GM12865 (cell line): Measurements from ENCODE around the gene ARHGAP24.
"Not testable (repeated sequence)": the region's sequence is repeated elsewhere in the genome, so short reads cannot be mapped to it uniquely, and the experiment has no call there.

Experiments
- DNase-seq: peaks from one replicate; pipeline ENCODE4 v3.0.0; 2010; ENCODE audit warnings: low read depth
- H3K4me3 ChIP-seq: 2 replicates; pipeline ENCODE4 v1.5.1; 2011; ENCODE audit warnings: mild to moderate bottlenecking, low read depth, low read length, control low read depth
- TF ChIP-seq, protein P1 (sequence below): IDR thresholded peaks from 2 replicates; pipeline ENCODE4 v1.5.1; 2011; ENCODE audit warnings: low read length, control low read depth, low read depth, inconsistent platforms; ENCODE audit not compliant: insufficient read depth; ENCODE audit errors: missing control alignments

Gene ARHGAP24

DNA sequence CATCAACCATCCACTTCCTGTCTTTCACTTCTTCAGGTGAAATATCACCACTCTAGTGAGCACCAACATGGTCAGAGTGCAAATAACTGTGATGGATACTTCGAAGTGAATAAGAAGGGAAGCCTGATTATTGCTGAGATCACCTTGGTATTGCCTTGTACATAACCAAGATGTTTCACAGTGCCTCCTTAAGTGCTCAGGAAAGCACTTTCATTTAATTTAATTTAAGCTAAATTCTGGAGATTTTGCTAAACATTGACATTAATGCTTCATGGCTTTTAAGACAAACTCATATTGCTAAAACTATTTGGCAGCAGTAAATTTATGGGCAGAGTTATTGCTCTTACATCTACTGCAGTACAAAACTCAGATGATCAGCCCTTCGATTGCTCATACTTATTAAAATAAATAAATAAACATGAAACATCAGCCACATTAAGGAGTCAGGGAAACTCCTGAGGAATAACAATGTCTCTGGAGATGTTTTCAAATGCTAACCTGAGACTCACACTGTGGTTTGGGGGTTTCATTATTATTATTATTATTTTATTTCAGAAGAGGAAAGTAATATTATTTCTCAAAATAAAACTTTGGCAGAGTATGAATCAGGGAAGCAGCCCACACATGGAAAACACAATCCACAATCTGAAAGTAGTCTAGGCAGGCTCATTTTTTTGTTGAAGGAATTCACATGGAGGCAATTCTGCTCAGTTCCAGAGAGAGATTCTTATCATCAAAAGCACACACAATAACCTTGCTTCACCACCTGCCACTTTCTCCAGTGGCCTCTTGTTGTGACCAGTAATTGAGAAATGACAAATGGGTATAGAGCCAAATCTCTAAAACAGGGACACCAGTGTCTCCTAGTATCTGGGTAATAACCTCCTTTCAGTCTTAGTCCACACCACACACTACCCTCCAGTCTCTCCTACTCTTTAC lies 540.7 kb downstream of the ARHGAP24 start:
- DNase-seq: no peak

DNA sequence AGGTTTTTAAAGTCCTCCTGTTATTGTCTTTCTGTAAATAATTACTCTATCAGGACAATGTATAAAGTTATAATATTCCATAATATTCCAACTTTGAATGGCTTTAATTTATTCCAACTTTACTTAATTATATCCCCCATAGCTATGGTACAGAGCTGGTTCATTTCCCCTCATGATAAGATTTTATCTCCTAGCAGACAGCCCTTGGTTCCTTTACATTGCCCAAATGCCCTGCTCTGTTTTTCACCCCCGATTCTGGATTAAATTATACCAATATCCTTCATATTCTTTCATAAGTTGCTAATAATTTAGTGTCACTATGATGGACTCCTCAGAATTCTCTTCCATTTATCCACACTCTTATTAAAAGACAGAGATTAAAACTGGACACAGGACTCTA lies 544.4 kb downstream of the ARHGAP24 start:
- TF ChIP-seq, protein P1, sequence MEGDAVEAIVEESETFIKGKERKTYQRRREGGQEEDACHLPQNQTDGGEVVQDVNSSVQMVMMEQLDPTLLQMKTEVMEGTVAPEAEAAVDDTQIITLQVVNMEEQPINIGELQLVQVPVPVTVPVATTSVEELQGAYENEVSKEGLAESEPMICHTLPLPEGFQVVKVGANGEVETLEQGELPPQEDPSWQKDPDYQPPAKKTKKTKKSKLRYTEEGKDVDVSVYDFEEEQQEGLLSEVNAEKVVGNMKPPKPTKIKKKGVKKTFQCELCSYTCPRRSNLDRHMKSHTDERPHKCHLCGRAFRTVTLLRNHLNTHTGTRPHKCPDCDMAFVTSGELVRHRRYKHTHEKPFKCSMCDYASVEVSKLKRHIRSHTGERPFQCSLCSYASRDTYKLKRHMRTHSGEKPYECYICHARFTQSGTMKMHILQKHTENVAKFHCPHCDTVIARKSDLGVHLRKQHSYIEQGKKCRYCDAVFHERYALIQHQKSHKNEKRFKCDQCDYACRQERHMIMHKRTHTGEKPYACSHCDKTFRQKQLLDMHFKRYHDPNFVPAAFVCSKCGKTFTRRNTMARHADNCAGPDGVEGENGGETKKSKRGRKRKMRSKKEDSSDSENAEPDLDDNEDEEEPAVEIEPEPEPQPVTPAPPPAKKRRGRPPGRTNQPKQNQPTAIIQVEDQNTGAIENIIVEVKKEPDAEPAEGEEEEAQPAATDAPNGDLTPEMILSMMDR: no peak

More for the DNA sequence above, 540.7 kb downstream of the ARHGAP24 start:
- no peak overlapping the region for H3K4me3 ChIP-seq
- TF ChIP-seq, protein P1: no peak

DNA sequence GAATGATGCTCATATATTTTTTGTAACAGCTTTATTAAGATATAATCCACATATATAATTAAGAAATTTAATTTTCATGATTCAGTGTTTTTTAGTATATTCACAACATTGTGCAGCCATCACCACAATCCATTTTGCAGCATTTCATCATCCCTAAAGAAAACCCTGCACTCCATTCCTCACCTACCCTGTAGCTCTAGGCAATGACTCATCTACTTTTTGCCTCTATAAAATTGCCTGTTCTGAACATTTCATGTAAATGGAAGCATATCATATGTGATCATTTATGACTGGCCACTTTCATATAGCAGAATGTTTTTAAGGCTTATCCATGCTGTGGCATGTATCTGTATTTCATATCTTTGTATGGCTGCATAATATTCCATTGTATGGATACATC lies 545.0 kb downstream of the ARHGAP24 start:
- H3K4me3 ChIP-seq: no peak overlapping the region
- TF ChIP-seq, protein P1: no peak
- no peak for DNase-seq

More for the DNA sequence above, 544.4 kb downstream of the ARHGAP24 start:
- H3K4me3 ChIP-seq: no peak overlapping the region
- DNase-seq: no peak

- DNase-seq, H3K4me3 ChIP-seq: not testable (repeated sequence)
Measured at GRCh38 chr4:86021671-86022070, 546.7 kb downstream of the ARHGAP24 start.

GRCh38 chr4:86026720-86027119 lies 551.8 kb downstream of the ARHGAP24 start:
- no peak for DNase-seq
- no peak overlapping the region for H3K4me3 ChIP-seq
- TF ChIP-seq, protein P1: no peak

GRCh38 chr4:86031927-86032326 lies 557.0 kb downstream of the ARHGAP24 start:
- DNase-seq: no peak
- TF ChIP-seq, protein P1: no peak

GRCh38 chr4:86032476-86033022 lies 557.6 kb downstream of the ARHGAP24 start:
- no peak for DNase-seq
- H3K4me3 ChIP-seq: no peak overlapping the region
- TF ChIP-seq, protein P1: no peak

More at GRCh38 chr4:86031927-86032326, 557.0 kb downstream of the ARHGAP24 start:
- H3K4me3 ChIP-seq: no peak overlapping the region
